HG03039 (cell line): ENCODE data around the gene SHISA4.
"Not testable (repeated sequence)": the region's sequence is repeated elsewhere in the genome, so short reads cannot be mapped to it uniquely, and the experiment has no call there.

Experiments used
- ATAC-seq: cut with Tn5 transposase; IDR thresholded peaks from one replicate; pipeline ENCODE4 v1.9.1; 2021; ENCODE audit warnings: mild to moderate bottlenecking, moderate library complexity; ENCODE audit not compliant: unreplicated experiment

SHISA4 gene

GRCh38 chr1:201888282-201889089 is at the start of gene SHISA4:
Gene SHISA4 (plus strand): TSS chr1:201888898. CDS start chr1:201888995, 97 bp downstream.
- ATAC-seq = no peak

GRCh38 chr1:201839089-201839488 is 49.6 kb upstream of the SHISA4 start:
- not testable (repeated sequence) for ATAC-seq

- no peak for ATAC-seq
These were observed 48.6 kb upstream of the SHISA4 start for GRCh38 chr1:201840055-201840454.

GRCh38 chr1:201840490-201840889 is 48.2 kb upstream of the SHISA4 start:
- ATAC-seq = no peak

- no peak for ATAC-seq
These were observed 47.3 kb upstream of the SHISA4 start for GRCh38 chr1:201841265-201841912.

- ATAC-seq = no peak
These were observed 46.1 kb upstream of the SHISA4 start for GRCh38 chr1:201842472-201843027.

GRCh38 chr1:201845331-201846083 is 43.2 kb upstream of the SHISA4 start:
- no peak for ATAC-seq

GRCh38 chr1:201847150-201847549 is 41.5 kb upstream of the SHISA4 start:
- ATAC-seq = no peak

- no peak for ATAC-seq
These were observed 40.5 kb upstream of the SHISA4 start for GRCh38 chr1:201848230-201848629.

- ATAC-seq = no peak
These were observed 39.2 kb upstream of the SHISA4 start for GRCh38 chr1:201849372-201850052.

GRCh38 chr1:201850053-201850397 is 38.7 kb upstream of the SHISA4 start:
- no peak for ATAC-seq

GRCh38 chr1:201851949-201852348 is 36.7 kb upstream of the SHISA4 start:
- ATAC-seq = no peak

GRCh38 chr1:201856722-201857121 is 32.0 kb upstream of the SHISA4 start:
- ATAC-seq = not testable (repeated sequence)

GRCh38 chr1:201859424-201859823 is 29.3 kb upstream of the SHISA4 start:
- ATAC-seq = no peak

GRCh38 chr1:201861448-201861847 is 27.2 kb upstream of the SHISA4 start:
- no peak for ATAC-seq

GRCh38 chr1:201870397-201870796 is 18.3 kb upstream of the SHISA4 start:
- no peak for ATAC-seq

GRCh38 chr1:201874672-201875071 is 14.0 kb upstream of the SHISA4 start:
- no peak for ATAC-seq

- no peak for ATAC-seq
These were observed 12.4 kb upstream of the SHISA4 start for GRCh38 chr1:201876148-201876818.

GRCh38 chr1:201877877-201878401 is 10.8 kb upstream of the SHISA4 start:
- no peak for ATAC-seq
